ENCODE measurements around the gene ACTR3C. TPM values are rescaled to one million over a fixed set of nuclear protein-coding genes. Genes with fewer than 3 reads are reported as not detected.
"Not testable (repeated sequence)": the region's sequence is repeated elsewhere in the genome, so short reads cannot be mapped to it uniquely, and the experiment has no call there.

ACTR3C gene
- total and polyA plus RNA-seq, 2 donors (not counting 1 experiment from before 2014, with no cell fraction given), result 4.0 to 20.7 TPM

- H4K20me1 ChIP-seq (ENCODE audit: control insufficient read depth, insufficient read depth, low read length, poor library complexity, severe bottlenecking); H3K79me2 ChIP-seq (ENCODE audit: control insufficient read depth, insufficient read depth, low read length); ATAC-seq (ENCODE audit: low read depth); H3K27ac Mint-ChIP-seq; H3K4me1 Mint-ChIP-seq; H3K27ac ChIP-seq (ENCODE audit: low read length in 2 of 2); CTCF ChIA-PET; H3K27me3 ChIP-seq (replicated peaks in 1 of 4; ENCODE audit: control extremely low read depth in 1 of 4, control insufficient read depth in 3 of 4, insufficient read depth in 4 of 4, low read length in 3 of 4); H2AFZ ChIP-seq (ENCODE audit: insufficient read depth, low read depth, low read length, poor library complexity, severe bottlenecking); H3K27me3 Mint-ChIP-seq; H3K9me3 Mint-ChIP-seq (ENCODE audit: insufficient read depth); H3K4me2 ChIP-seq (replicated peaks; ENCODE audit: low read depth, low read length, poor library complexity, severe bottlenecking); H3K36me3 ChIP-seq (replicated peaks in 1 of 2; ENCODE audit: control extremely low read depth in 1 of 2, control insufficient read depth in 1 of 2, extremely low read depth in 1 of 2, insufficient read depth in 2 of 2, low read length in 1 of 2); DNase-seq; POLR2A ChIA-PET; H3K4me3 Mint-ChIP-seq; H3K9ac ChIP-seq (ENCODE audit: low read length); H3K4me3 ChIP-seq (ENCODE audit: control extremely low read depth in 1 of 5, extremely low read depth in 1 of 5, insufficient read depth in 1 of 5, low read depth in 2 of 5, low read length in 4 of 5); H3K9me3 ChIP-seq (ENCODE audit: control extremely low read depth in 1 of 3, control insufficient read depth in 2 of 3, insufficient read depth in 1 of 3, low read length in 2 of 3); intact Hi-C loops (cut with micrococcal nuclease); H3K4me1 ChIP-seq (ENCODE audit: control insufficient read depth in 2 of 2, insufficient read depth in 2 of 2, low read length in 2 of 2): not testable (repeated sequence)
- WGBS (ENCODE audit: insufficient coverage), result no CpG with 5 or more reads among the region's 17 CpGs
Observed at GRCh38 chr7:150268798-150269197, 54.5 kb downstream of the ACTR3C start.

DNA sequence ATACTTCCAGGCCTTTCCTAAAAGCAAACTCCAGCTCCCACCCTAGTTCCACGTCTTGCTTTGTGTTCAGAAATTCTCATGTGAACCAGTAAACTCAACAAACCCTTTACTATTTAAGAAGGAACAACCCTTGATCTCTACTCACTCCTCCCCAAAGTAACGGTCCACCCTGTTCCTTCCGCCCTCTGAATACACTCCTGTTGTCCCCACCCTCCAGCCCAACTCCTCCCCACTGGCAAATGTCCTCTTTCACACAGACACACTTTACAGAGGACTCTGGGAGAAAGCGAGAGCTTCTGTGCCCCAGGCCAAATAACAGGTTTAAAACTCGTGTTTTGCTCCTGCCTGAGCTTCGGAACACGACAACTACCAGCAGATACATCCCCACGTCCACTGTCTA lies 55.1 kb downstream of the ACTR3C start:
- H3K27ac ChIP-seq (ENCODE audit: low read length in 2 of 2); H3K27me3 Mint-ChIP-seq; intact Hi-C loops (cut with micrococcal nuclease); H3K36me3 ChIP-seq (replicated peaks in 1 of 2; ENCODE audit: control extremely low read depth in 1 of 2, control insufficient read depth in 1 of 2, extremely low read depth in 1 of 2, insufficient read depth in 2 of 2, low read length in 1 of 2); H3K4me3 Mint-ChIP-seq; H3K9me3 ChIP-seq (ENCODE audit: control extremely low read depth in 1 of 3, control insufficient read depth in 2 of 3, insufficient read depth in 1 of 3, low read length in 2 of 3); H3K27me3 ChIP-seq (replicated peaks in 1 of 4; ENCODE audit: control extremely low read depth in 1 of 4, control insufficient read depth in 3 of 4, insufficient read depth in 4 of 4, low read length in 3 of 4); CTCF ChIA-PET; H3K4me1 ChIP-seq (ENCODE audit: control insufficient read depth in 2 of 2, insufficient read depth in 2 of 2, low read length in 2 of 2); H3K9me3 Mint-ChIP-seq (ENCODE audit: insufficient read depth); H4K20me1 ChIP-seq (ENCODE audit: control insufficient read depth, insufficient read depth, low read length, poor library complexity, severe bottlenecking); DNase-seq; H3K9ac ChIP-seq (ENCODE audit: low read length); H3K27ac Mint-ChIP-seq; H3K79me2 ChIP-seq (ENCODE audit: control insufficient read depth, insufficient read depth, low read length); H2AFZ ChIP-seq (ENCODE audit: insufficient read depth, low read depth, low read length, poor library complexity, severe bottlenecking); H3K4me3 ChIP-seq (ENCODE audit: control extremely low read depth in 1 of 5, extremely low read depth in 1 of 5, insufficient read depth in 1 of 5, low read depth in 2 of 5, low read length in 4 of 5); H3K4me1 Mint-ChIP-seq; ATAC-seq (ENCODE audit: low read depth); H3K4me2 ChIP-seq (replicated peaks; ENCODE audit: low read depth, low read length, poor library complexity, severe bottlenecking); POLR2A ChIA-PET: not testable (repeated sequence)
- no CpG with 5 or more reads among the region's 8 CpGs for WGBS (ENCODE audit: insufficient coverage)

GRCh38 chr7:150266953-150267665 lies 56.2 kb downstream of the ACTR3C start:
- H3K79me2 ChIP-seq (ENCODE audit: control insufficient read depth, insufficient read depth, low read length); H3K9ac ChIP-seq (ENCODE audit: low read length); DNase-seq; CTCF ChIA-PET; H3K27me3 ChIP-seq (replicated peaks in 1 of 4; ENCODE audit: control extremely low read depth in 1 of 4, control insufficient read depth in 3 of 4, insufficient read depth in 4 of 4, low read length in 3 of 4); H3K27ac ChIP-seq (ENCODE audit: low read length in 2 of 2); intact Hi-C loops (cut with micrococcal nuclease); H3K4me3 Mint-ChIP-seq; H3K4me3 ChIP-seq (ENCODE audit: control extremely low read depth in 1 of 5, extremely low read depth in 1 of 5, insufficient read depth in 1 of 5, low read depth in 2 of 5, low read length in 4 of 5); H2AFZ ChIP-seq (ENCODE audit: insufficient read depth, low read depth, low read length, poor library complexity, severe bottlenecking); H3K4me2 ChIP-seq (replicated peaks; ENCODE audit: low read depth, low read length, poor library complexity, severe bottlenecking); H4K20me1 ChIP-seq (ENCODE audit: control insufficient read depth, insufficient read depth, low read length, poor library complexity, severe bottlenecking); H3K9me3 Mint-ChIP-seq (ENCODE audit: insufficient read depth); POLR2A ChIA-PET; H3K27me3 Mint-ChIP-seq; H3K4me1 ChIP-seq (ENCODE audit: control insufficient read depth in 2 of 2, insufficient read depth in 2 of 2, low read length in 2 of 2); ATAC-seq (ENCODE audit: low read depth); H3K4me1 Mint-ChIP-seq; H3K27ac Mint-ChIP-seq; H3K36me3 ChIP-seq (replicated peaks in 1 of 2; ENCODE audit: control extremely low read depth in 1 of 2, control insufficient read depth in 1 of 2, extremely low read depth in 1 of 2, insufficient read depth in 2 of 2, low read length in 1 of 2); H3K9me3 ChIP-seq (ENCODE audit: control extremely low read depth in 1 of 3, control insufficient read depth in 2 of 3, insufficient read depth in 1 of 3, low read length in 2 of 3): not testable (repeated sequence)
- 80% methylated on average over 7 of the region's 20 CpGs for WGBS (ENCODE audit: insufficient coverage)

DNA sequence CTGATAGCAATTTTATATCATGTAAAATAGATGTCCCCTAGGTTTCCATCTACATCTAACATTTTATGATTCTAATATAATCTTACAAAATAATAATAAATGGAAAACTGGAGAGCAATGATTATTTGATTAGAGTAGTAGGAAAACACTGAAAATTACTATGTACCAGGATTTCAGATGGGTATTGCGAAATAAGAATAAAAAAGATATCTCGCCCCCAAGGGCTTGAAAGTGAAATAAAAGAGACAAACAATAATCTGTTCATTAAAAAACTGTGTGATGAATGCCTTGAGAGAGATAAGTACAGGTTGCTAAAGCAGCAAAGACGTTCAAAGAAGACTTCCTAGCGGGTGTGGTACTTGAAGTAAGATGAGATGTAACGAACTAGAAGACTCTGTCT lies 60.7 kb downstream of the ACTR3C start:
- CTCF ChIA-PET; H2AFZ ChIP-seq (ENCODE audit: insufficient read depth, low read depth, low read length, poor library complexity, severe bottlenecking); intact Hi-C loops (cut with micrococcal nuclease); H3K79me2 ChIP-seq (ENCODE audit: control insufficient read depth, insufficient read depth, low read length); H3K4me2 ChIP-seq (replicated peaks; ENCODE audit: low read depth, low read length, poor library complexity, severe bottlenecking); H3K9ac ChIP-seq (ENCODE audit: low read length); H3K27ac ChIP-seq (ENCODE audit: low read length in 2 of 2); H3K27me3 Mint-ChIP-seq; H4K20me1 ChIP-seq (ENCODE audit: control insufficient read depth, insufficient read depth, low read length, poor library complexity, severe bottlenecking); H3K9me3 ChIP-seq (ENCODE audit: control extremely low read depth in 1 of 3, control insufficient read depth in 2 of 3, insufficient read depth in 1 of 3, low read length in 2 of 3); H3K4me1 ChIP-seq (ENCODE audit: control insufficient read depth in 2 of 2, insufficient read depth in 2 of 2, low read length in 2 of 2); H3K4me3 Mint-ChIP-seq; H3K36me3 ChIP-seq (replicated peaks in 1 of 2; ENCODE audit: control extremely low read depth in 1 of 2, control insufficient read depth in 1 of 2, extremely low read depth in 1 of 2, insufficient read depth in 2 of 2, low read length in 1 of 2); H3K4me3 ChIP-seq (ENCODE audit: control extremely low read depth in 1 of 5, extremely low read depth in 1 of 5, insufficient read depth in 1 of 5, low read depth in 2 of 5, low read length in 4 of 5); H3K4me1 Mint-ChIP-seq; DNase-seq; H3K9me3 Mint-ChIP-seq (ENCODE audit: insufficient read depth); POLR2A ChIA-PET; ATAC-seq (ENCODE audit: low read depth); H3K27me3 ChIP-seq (replicated peaks in 1 of 4; ENCODE audit: control extremely low read depth in 1 of 4, control insufficient read depth in 3 of 4, insufficient read depth in 4 of 4, low read length in 3 of 4); H3K27ac Mint-ChIP-seq: not testable (repeated sequence)
- no CpG with 5 or more reads among the region's 5 CpGs for WGBS (ENCODE audit: insufficient coverage)
